OCI-M2 (cell line): Measurements from ENCODE around the gene AVL9.
"Not testable (repeated sequence)": the region's sequence is repeated elsewhere in the genome, so short reads cannot be mapped to it uniquely, and the experiment has no call there.

Experiments used
- DNase-seq: peaks from one replicate; lab custom pipeline; 2025; ENCODE audit not compliant: unreplicated experiment; lab: John Stamatoyannopoulos, UW

Gene AVL9

DNA sequence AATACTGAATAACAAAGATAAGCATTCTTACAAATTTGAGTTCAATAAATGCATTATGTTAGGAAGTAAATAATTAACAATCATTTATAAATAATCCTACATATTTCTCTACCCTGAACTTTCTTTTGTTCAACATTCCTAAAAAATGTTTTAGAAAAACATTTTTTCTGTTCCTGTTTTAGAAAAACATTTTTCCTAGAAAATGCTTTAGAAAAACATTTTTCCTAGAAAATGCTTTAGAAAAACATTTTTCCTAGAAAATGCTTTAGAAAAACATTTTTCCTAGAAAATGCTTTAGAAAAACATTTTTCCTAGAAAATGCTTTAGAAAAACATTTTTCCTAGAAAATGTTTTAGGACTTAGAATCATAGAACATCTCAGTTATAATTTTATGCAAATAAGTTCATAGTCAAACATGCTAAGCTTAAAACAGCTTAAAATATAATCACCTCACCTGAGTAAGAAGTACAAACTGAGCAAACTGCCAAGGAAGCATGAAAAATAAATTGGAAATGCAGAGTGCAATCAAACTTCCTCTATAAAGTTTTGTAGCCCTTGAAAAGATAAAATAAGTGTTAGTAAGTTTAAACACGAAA is 139.6 kb downstream of the AVL9 start:
- not testable (repeated sequence) for DNase-seq

DNA sequence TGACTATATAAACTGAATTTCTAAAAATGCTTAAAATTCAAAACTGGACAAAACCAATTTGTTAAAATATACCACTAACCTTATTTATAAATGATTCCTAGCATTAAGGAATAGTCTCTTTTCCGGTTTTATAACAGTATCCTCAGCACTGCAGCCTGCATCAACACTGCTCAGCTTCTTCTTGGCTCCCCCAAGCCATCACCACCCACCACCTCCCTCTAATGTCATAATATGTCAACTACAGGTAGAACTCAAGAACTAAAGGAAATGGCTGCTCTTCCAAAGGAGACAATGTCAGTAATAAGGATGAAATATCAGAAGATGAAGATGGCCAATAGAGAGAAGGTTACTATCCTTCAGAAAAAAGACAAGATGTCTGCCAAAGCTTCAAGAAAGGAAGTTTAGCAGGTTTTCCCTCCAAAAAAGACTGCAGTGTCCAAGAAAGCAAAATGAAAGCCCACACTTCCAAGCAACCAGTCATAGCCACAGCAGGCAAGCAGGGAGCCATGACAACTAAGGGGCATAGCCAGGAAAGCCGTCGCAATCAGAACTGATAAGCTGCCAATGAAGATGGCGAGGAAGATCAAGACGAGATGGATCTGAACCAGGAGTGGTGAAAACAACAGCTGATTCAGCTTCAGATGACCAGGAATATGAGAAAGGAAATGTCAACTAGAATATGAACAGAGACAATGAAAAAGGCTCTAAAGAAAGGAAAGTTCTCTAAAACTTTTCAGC is 141.6 kb downstream of the AVL9 start:
- DNase-seq: not testable (repeated sequence)

DNA sequence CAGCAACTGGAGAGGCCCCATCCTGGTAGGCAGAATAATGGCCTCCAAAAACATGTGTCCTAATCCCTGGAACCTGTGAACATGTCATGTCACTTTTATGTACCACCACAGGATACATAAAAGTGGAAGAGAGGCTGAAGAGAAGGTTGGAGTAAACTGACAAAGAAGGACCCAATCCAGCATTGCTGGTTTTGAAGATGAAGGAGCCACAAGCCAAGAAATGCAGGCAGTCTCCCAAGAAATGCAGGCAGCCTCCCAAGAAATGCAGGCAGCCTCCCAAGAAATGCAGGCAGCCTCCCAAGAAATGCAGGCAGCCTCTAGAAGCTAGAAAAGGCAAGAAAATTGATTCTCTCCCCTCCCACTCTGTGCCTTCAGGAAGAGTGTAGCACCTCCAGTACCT is 142.3 kb downstream of the AVL9 start:
- DNase-seq: not testable (repeated sequence)
